ENCODE data around the gene SNAI3.

DNA sequence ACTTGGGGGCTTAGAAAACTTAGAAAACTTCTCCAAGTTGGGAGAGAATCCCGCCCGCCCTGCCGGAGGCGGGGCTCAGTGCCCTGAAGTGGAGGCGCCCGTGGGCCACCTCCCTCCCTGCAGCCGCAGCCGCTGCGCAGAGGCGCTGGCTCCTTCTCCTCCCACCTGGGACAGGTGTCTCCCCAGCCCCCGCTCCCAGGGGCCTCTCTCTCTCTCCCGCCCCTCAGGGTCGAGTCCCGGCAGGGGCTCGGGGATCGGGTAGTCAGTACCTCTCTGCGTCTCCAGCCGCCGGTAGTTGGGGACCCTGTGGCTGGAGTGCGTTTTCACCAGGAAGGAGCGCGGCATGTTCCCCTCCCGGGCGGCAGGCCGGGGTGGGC lies 257 bp downstream of the SNAI3 start:
- TF ChIP-seq SP1 (IDR thresholded peaks at IDR 0.05; ENCODE audit: low read depth, low read length) (no peak), CTCF (IDR thresholded peaks at IDR 0.05; ENCODE audit: control extremely low read depth in 1 of 3, insufficient read depth in 1 of 3, low read depth in 1 of 3, low read length in 3 of 3) (no peak), ATF2 (IDR thresholded peaks at IDR 0.05; ENCODE audit: low read length) (no peak), ZNF274 (IDR thresholded peaks at IDR 0.05; ENCODE audit: borderline replicate concordance, extremely low read depth, low read length) (no peak), CTBP2 (IDR thresholded peaks at IDR 0.05; ENCODE audit: borderline replicate concordance, insufficient read depth, insufficient read length, low read length) (no peak), SIN3A (conservative IDR thresholded peaks at IDR 0.05 in 1 of 2, IDR thresholded peaks at IDR 0.05 in 1 of 2; ENCODE audit: low read depth in 1 of 2, low read length in 2 of 2) (no peak), POLR2A (IDR thresholded peaks at IDR 0.05; ENCODE audit: control extremely low read depth in 1 of 2, low read depth in 2 of 2, low read length in 2 of 2) (no peak), GABPA (IDR thresholded peaks at IDR 0.05; ENCODE audit: borderline replicate concordance, insufficient read depth, low read length) (peak; percentile 50; the same call in 1 of the 2 replicates), SIX5 (IDR thresholded peaks at IDR 0.05; ENCODE audit: low read depth, low read length) (no peak)

Data from H1 (cell line).